Activated CD8-positive, alpha-beta memory T cell treated with anti-CD3 and anti-CD28 coated beads for 1 hour (primary cell): ENCODE measurements around the gene AUTS2.

Source experiments
- DNase-seq, 2 donors: peaks; one replicate each; pipeline ENCODE4 v3.0.0-alpha.2; 2020; ENCODE audit warnings: low read depth in 1 of 2; ENCODE audit errors: extremely low read depth in 1 of 2

The AUTS2 gene

DNA sequence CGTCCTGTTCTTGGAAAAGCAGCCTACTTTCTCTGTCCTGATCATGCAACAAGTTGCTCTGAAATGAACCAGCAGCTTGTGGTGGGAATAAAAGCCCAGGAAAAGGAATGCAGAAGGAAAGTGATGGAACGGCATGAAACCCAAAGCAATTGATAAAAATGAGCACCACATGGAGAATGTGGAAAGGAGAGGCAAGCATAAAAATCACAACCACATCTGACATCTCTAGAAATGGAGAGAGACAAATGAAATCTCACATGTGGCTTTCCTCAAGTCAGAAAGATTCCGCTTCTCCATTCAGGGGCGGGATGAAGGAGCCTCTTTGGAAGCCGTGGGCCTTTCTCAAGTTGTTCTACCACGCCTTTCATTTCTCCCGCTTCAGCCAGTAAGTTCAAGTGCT is 902.0 kb downstream of the AUTS2 start:
- DNase-seq, result no peak

DNA sequence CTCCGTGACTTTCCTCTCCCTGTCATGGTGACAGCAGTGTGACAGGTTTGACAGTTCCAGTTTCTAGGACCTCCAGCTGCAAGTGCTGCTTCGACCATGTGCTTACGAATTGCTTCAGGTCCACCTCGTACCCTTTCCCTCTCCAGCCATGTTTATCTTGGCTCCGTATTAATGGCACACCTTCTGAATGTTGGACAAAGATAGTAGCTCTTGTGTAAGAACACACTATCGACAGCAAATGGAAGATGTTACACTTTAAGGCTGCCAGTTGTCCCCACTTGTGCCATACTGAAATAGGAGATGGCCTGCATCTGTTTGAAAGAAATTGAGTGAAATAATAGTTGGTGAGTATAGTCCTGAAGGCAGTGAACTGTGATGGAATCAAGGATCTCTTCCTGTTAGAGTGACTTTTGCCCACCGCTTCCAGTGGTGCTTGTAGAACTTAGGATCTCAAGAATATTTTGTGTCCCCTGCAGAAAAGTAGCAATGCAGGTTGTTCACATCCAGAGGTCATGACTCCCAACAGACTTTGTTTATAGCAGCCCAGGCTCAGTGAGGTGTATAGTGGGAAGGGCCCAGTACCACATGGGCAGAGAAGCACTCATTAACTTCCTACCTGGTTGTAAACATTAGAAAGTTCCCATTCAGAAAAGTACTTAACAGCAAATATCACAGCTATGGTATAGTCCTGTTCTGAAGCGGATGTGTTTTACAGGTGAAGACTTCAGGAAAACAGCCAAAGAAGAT is 904.0 kb downstream of the AUTS2 start:
- no peak for DNase-seq

DNA sequence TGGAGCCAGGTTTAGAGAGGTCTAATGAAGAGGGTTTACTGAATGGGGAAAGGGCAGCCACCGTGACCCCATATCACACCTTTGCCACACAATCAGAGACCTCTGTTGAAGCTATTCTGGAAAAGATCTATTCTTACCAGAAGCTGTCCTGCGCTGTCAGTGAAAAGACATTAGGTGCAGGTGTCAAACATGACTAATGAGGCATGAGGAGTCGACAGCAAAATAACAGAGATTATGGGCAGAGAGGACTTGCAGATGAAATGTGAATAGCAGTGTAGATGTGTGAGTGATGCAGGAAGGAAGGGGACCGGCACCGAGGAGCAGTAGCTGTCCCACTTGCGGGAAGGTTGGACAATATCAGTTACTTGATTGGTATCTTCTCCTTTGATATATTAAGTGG is 906.0 kb downstream of the AUTS2 start:
- no peak for DNase-seq

DNA sequence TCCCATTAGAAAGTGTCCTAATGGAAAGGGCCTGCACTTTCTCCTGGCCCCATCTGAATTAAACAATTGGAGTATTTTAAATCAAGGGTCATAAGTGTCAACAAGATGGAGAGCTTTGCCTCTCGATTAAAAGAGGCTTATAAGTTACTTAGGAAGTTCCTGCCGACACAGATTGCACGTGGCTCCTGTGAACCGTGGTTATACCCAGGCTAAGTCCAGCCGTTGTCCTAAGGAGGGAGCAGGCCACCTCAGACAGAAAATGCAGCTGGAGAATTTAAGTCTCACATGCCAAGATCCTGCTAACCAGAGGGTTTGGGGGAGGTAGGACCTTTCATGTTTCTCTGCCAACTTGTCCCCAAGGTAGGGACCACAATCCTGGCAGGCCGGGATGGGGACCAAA is 907.2 kb downstream of the AUTS2 start:
- DNase-seq, result no peak

DNA sequence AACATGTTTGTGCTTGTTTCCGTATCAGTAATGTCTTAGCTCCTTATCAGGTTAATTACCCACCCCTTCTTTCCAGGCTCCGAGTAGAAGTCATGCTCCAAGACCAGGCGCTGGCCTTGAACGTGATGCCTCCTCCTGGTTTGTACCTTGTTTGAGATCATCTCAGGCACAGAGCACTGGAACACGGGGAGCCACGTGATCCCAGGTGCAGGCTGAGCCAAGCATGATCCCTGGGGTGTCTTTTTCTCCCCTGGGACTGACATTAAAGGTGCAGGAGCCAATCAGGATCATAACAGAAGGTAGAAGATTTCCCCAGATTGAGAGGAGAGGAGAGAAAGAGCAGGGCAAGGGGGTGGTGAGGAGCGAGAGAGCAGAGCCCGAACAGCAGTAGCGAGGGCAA is 907.6 kb downstream of the AUTS2 start:
- DNase-seq, result no peak

DNA sequence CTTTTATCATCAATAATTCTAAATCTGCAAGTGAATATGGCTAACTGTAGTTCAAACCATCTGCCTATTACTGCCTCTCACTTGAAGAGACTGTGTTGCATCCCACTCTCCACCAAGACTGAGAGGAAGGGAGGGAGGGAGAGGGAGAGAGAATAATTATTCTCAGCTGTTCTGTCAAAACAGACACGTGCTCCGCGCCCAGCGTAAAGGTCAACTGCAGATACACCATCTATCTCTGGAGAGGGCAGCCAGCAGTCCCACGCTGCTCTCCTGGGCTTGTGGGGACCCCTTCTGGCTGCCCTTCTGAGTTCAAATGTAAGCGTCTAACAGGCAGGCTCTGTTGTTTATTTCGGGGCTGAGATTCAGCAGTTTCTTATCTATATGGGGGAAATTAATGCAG is 908.2 kb downstream of the AUTS2 start:
- DNase-seq, result no peak

DNA sequence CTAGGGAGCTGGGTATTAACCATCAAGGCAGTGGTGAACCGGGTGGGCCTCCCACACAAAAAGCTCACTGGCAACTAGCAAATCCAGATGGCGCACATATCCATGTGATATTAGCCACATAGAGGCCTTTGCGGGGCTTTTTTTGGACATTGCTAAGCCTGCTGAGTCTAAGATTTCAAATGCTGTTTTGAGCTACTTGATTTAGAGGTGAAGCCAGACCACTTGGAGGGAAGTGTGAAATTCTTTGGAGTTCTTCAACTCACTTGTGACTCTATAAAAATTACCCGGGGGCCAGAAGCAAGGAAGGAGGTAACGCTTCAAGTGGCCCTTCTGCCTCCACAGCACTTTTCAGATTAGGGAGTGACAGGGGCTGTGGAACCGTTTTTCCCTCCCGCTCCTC is 913.9 kb downstream of the AUTS2 start:
- no peak for DNase-seq

DNA sequence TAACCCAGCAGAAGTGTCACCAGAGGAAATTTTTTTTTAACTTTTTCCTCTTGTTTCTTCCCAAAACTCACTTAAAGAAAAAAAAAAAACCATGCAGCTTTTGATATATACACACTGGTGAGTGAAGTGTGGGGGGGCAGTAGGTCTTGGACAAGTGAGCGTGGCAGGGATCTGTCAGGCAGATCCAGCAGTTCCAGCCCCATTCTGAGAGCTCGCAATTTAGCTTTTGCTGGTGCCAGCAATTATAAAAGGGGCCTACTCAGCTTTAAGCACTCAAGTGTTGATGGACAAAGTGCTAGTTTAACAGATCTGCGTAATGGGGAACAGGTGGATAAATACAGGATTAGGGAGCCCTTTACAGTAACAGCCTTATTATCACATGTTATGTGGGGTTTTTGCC is 914.5 kb downstream of the AUTS2 start:
- DNase-seq, result no peak

DNA sequence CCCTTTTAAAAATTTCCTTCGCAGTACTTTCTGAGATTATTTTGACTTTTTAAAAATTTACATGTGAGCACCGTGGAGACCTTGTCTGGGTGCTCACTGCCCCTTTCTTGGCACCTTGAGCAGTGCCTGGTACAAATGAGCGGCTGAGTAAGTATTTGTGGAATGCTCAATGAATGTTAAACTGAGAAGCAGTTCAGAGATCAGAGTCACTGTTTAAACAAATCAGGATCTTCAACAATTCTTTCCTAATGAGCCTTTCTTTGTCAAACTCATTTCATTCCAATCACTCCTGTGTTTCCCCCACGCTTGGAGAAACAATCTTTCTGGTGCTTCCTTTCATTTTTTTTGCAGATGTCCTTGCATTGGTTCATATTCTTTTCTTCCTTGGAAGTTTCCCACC is 922.3 kb downstream of the AUTS2 start:
- no peak for DNase-seq

DNA sequence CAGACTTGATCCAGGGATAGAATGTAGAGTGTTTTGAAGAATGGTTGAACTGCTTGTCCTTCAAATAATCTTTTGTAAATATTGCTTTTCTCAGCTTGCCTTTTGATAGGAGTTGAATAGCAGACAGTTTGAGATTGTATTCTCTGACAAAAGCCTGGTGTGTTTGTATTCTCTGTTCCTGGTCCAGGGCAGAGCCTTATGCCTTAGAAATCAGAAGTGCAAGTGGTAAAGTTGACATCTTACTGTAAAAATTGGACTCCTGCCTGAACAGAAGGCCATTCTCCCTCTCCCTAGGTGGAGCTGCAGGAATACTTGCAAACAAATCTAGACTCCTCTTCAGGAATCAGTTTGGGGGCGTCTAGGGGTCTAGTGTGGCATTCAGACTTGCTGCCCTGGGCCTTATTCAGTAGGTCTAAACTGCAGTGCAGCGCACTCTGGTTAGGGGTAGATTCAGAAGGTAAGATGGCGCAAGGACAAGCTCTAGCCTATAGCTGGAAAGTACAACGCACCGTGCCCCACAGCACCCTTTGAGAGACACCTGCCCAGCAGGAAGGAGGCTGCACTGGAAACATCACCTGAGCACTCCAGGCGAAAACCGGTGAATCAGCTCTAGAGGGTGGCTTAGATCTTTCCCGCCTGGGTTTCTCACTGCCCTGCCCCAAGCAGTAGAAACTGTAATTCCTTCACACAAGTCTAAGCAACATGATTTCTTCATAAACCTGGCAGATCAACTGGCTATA is 925.1 kb downstream of the AUTS2 start:
- DNase-seq, result no peak

DNA sequence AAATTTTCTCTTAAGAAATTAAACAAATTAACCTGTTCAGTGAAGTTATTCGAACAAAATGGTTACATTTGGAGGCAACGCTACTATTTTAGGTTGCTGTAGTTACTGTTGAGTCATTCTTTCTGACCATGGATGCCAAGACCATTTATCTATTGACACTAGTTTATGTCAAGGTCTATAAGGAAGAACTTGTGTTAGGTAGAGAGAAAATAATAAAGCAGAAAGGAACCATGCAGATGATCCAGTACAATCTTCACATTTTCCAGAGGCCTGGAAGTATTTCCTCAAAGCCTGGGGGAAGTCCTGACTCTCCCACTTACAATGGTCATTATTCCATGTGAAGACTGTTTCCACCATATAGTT is 925.7 kb downstream of the AUTS2 start:
- no peak for DNase-seq

DNA sequence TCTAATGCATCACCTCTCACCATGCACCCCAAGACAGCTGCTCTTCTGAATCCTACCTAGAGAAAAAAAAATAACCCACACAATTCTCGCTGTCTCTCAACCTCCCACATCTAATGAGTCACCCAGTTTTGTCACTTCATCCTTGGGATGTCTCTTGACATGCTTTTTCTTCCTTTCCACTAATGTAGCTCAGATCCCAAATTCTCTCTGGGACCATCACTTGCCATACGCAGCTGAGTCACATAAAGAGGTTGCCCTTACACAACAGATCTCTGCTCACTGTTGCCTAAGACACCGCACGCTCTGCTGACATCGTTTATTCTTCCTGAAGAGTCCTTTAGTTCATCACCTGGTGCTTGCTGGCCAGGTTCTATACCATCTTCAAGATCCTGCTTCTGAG is 927.7 kb downstream of the AUTS2 start:
- no peak for DNase-seq

DNA sequence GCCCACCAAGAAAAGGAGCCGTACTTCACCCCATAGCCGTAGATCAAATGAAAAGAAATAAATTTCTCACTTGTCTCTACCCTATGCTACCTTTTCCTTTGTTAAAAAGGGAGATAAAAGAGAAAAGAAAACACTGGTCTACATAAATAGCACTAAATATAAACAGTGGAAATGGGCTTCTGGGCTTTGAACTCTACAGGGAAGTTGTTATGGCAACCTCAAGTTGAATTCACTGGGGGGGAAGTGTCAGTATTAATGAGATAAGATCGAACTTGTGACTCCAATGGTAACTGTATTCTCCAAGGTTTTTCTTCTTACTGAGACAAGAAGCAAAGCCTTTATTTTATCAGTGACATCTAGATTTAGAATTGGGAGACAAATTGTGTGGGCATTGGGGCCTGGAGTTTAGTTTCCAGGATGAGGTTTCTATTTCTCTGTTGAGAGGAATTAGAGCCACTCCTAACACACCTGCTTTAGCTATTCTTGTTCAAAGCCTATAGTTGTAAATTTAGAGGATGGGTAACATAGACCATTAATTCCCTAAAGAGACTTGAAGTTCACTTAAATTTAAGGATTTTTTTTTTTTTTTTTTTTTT is 929.3 kb downstream of the AUTS2 start:
- no peak for DNase-seq

DNA sequence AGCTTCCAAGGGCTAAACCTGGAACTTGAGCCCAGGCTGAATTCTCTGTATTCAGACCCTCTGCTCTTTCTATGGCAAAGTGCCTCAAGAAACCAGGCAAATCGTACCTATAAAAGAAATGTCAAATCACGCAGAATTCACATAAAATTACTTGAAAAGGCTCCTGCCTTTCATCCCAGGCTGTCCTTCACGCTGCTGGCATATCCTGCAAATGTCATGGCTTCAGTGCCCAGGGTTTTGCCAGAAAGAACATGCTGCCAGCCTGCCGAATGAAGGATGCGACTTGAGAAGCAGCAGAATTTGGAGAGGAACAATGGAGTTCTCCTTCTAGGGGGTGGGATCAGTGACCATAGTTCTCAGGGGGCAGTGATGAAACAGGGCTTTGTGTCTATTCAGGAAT is 931.2 kb downstream of the AUTS2 start:
- DNase-seq, result no peak

DNA sequence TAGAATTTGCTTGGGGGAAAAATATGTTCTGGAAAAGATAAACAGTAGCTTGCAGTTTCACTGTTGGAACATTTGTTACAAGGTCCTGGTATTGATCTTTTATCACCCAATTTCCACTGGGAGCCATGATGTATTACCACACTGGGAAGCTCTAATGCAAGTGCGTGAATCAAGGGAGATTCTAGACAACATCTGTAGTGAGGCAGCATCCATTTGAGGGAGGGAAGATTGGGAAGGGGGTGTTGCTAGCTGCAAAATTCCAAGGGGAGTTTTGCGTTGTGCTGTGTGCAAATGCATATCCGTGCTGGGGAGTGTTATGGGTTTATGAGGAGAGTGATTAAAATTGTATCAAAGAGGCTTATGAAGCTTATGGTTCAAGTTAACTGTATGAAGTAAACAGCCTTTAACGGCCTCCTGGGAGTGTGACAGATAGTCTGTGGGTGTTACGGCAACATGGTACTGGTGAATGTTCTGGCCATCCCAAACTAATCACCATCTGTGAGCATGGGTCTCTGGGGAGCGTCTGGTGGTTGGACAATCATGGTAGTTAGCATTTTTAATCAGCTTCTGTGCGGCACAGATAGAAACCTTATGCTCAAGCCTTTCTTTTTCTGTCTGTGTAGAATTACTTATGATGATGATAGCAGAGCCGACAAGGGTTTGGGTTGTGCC is 931.8 kb downstream of the AUTS2 start:
- DNase-seq, result no peak

DNA sequence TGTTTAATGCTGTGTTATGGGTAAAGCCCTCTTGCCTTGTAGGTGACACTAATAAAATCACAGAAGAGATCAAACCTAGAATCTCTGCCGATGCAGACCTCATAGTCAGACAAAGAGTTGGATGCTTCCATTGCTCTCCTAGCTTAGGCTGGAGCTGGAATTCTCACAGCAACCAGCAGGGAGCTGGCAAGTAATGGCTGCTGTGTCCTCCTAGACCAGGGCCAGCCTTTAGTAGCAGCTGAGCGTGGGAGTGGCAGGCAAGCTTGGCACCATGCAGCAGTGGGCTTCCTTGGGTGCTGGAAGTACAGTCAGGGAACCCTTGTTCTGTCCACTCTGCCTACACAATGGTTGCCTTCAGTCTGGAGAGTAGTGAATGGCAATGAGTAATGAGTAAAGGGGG is 935.3 kb downstream of the AUTS2 start:
- no peak for DNase-seq

DNA sequence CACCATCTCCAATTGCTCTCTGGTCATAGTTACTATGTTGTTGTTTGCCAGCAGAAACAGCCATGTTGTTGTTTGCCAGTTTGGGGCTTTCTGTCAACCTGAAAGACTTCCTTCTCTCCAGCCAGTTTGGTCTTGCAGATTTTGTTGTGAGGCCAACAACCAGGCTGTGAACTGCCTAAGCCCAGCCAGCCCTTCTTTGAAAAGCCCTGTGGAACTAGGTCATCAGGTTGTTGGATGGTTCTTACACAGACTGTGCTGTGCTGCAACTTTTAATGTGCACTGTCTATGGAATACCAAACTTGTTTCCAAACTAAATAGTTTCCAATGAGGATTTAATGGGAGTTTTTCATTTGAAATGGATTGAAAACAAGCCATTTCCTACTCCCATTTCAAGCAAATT is 940.9 kb downstream of the AUTS2 start:
- DNase-seq, result no peak

DNA sequence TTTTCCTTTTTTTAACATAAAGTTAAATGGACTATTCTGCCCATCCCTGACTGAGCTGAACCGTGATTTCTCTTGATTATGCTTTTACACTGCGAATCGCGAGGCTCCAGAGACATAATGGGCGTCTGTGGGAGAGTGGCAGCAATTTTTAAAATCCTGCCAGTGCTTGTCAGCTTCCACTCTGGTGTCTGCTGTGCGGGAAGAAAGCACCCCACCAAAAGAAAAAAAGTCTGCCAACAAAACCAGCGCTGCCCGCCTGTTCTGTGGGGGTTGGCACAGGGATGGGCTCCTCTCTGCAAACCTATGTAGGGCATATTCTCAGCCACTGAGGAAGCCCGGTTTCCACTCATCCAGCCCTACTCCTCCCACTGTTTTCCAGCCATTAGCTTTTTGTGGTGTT is 941.3 kb downstream of the AUTS2 start:
- DNase-seq, result no peak

DNA sequence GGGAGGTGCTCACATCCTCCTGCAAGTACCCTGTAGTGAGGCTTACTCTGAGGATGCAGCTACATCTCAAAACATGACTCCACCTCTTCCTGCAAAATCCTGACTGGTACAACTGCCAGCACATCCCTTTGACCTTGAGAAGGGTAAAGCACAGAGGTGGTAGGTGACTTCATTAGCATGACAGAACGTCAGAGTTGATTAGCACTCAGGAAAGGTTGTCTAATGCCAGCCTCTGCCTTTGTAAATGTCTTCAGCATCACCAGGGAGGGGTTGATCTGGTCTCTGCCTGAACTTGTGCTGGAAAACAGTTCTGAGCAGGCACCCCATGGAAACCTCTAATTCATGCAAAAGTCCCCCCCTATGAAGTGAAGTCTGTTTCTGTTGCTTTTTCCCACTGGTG is 942.4 kb downstream of the AUTS2 start:
- DNase-seq, result no peak

DNA sequence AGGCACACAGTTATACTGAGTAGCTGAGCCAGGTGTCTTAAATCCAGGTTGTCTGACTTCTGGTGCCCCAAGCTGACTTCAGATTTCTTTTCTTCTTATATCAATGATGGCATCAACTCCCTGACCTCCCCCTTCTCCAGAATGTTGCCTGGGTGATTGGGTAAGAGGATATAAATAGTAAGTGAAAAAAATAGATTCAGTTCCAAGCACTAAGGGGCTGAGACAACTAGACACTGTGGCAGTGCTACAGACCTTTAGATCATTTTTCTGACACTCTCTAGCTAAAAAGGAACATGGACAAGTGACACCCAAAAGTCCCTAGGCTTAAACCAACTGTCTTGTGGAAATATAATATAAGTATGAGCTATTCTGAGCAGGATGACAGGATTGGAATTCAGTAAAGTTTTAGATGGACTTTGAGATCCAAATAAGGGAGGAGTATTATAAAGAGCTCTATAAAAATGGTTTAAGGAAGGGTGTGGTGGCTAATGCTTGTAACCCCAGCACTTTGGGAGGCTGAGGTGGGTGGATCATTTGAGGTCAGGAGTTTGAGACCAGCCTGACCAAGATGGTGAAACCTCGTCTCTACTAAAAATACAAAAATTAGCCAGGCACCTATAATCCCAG is 944.6 kb downstream of the AUTS2 start:
- DNase-seq, result no peak

DNA sequence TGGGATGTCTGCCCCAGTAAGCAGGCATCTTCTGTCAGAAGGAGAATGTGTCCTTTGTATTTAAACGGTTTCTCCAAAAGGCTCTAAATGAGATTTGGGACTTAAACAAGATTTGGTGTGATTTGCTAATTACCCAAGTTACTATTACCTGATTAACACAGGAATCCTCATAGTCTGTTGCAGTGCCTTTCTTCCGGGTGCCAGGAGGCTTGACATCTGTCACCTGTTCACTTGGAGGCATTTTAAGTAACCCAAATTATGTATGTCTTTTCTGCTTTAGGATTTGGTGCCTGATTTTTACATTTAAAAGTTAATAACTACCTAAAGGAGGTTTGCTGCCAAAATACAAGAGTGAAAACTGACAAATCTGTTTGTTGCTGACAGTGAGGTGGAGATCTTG is 945.7 kb downstream of the AUTS2 start:
- no peak for DNase-seq
